ENCODE data around the gene LAMB1.

DNA sequence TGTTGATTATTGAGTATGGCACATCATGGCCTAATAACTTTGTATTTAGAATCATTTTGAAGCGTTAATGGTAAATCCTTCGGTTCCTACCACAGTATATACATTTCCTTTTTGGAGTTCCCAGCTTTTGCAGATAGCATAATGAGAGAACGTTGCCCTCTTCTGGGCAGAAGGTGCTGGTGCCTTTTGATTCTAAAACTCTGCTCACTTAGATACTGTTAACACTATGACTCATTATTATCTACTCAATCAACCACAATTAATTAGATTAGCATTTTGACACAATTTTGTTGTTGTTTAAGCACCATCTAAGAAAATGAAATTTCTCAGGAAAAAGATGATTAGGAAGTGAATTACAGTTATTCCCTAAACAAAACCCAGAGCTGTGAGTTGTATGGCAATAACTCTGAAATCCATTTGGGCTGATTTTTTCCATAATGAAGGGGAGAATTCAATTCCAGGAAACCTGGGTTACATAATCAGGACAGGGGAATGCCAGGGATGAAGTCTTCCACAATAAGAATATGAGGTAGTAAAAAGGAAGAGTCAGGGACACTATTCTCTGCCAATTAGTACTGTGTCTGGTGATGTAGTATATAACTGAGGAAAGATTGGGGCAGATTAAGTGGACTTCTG, 123.4 kb downstream of the LAMB1 start:
- peak; percentile 85 for TF ChIP-seq CTCF (conservative IDR thresholded peaks at IDR 0.05; ENCODE audit: low read depth, low read length)
- no peak for TF ChIP-seq EZH2 (IDR thresholded peaks at IDR 0.05; ENCODE audit: borderline replicate concordance, low read depth, low read length, poor library complexity, severe bottlenecking)
